Left ventricle myocardium inferior (tissue), 1 donor: ENCODE results near the gene HARS2. TPM values are rescaled to one million over a fixed set of nuclear protein-coding genes. Genes with fewer than 3 reads are reported as not detected.
"Not testable (repeated sequence)": the region's sequence is repeated elsewhere in the genome, so short reads cannot be mapped to it uniquely, and the experiment has no call there.

Experiments
- DNase-seq: peaks from one replicate; pipeline ENCODE4 v3.0.0-alpha.2; 2020
- H3K27ac ChIP-seq: fragments of 200-600 bp; replicated peaks from 2 replicates; pipeline ENCODE4 v1.8.0; 2021
- H3K27me3 ChIP-seq: fragments of 200-600 bp; 2 replicates; pipeline ENCODE4 v1.8.0; 2021; ENCODE audit warnings: low read depth
- H3K36me3 ChIP-seq: fragments of 200-600 bp; 2 replicates; pipeline ENCODE4 v1.8.0; 2021
- H3K4me1 ChIP-seq: fragments of 200-600 bp; 2 replicates; pipeline ENCODE4 v1.8.0; 2021
- H3K4me3 ChIP-seq: fragments of 200-600 bp; 2 replicates; pipeline ENCODE4 v1.8.0; 2021; ENCODE audit warnings: mild to moderate bottlenecking, moderate library complexity
- H3K9me3 ChIP-seq: fragments of 200-600 bp; replicated peaks from 2 replicates; pipeline ENCODE4 v1.8.0; 2021
- intact Hi-C: fragments of 100-400 bp; cut with micrococcal nuclease; formaldehyde crosslinking; loops from one replicate; pipeline ENCODE4 v1.11.0; 2022
- total RNA-seq: library from RNA; stranded (reverse); fragmentation: NEBNext Ultra II Directional; extraction: Animal tissue kit (Norgen Biotek cat#: 25700); gene quantifications from one replicate; pipeline ENCODE4 v1.2.1, GENCODE V29; 2021
- TF ChIP-seq, protein P1 (sequence below): fragments of 200-600 bp; IDR thresholded peaks from 2 replicates; pipeline ENCODE4 v1.8.0; 2021; ENCODE audit warnings: antibody characterized with exemption, mild to moderate bottlenecking, borderline replicate concordance
- donor health status: DM: no; HTN: yes; CAD: no; lungs with severe emphysema.

Gene HARS2
- total RNA-seq, 1 donor from 2014 or later = 27.8 TPM

DNA sequence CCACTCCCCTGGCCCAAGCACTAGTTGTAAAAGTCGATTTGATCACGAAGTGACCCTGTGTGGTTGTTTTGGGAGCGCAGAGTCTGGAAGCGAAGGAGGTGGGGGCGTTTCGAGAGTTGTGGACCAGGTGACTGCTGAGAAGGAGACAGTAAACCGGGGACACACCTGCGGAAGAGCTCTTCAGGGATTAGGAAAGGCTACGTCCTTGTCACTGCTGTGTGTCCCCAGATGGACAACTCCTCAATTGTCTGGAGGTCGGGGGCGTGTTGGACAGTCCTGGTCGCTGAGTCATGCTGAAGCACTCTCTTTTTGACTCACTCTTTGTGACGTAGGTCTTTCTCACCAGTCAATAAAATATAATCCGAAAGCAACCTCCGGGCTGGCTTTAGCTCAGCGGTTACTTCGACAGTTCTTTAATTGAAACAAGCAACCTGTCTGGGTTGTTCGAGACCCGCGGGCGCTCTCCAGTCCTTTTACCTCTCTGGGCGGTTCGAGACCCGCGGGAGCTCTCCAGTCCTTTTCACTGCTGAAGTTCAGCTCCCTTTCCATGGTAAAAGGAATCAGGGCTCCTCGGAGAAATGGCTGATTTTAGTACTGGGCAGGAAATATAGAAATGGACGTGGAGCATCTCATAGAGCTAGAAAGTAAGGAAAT lies 19.8 kb downstream of the HARS2 start:
- no peaks in the 10 kb centered on the region for H3K27me3 ChIP-seq
- peaks cover 15% of the 10 kb centered on the region for H3K36me3 ChIP-seq
- H3K4me3 ChIP-seq = peak overlapping the region; percentile 67
- TF ChIP-seq, protein P1, sequence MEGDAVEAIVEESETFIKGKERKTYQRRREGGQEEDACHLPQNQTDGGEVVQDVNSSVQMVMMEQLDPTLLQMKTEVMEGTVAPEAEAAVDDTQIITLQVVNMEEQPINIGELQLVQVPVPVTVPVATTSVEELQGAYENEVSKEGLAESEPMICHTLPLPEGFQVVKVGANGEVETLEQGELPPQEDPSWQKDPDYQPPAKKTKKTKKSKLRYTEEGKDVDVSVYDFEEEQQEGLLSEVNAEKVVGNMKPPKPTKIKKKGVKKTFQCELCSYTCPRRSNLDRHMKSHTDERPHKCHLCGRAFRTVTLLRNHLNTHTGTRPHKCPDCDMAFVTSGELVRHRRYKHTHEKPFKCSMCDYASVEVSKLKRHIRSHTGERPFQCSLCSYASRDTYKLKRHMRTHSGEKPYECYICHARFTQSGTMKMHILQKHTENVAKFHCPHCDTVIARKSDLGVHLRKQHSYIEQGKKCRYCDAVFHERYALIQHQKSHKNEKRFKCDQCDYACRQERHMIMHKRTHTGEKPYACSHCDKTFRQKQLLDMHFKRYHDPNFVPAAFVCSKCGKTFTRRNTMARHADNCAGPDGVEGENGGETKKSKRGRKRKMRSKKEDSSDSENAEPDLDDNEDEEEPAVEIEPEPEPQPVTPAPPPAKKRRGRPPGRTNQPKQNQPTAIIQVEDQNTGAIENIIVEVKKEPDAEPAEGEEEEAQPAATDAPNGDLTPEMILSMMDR = no peak
- peak; percentile 82 for DNase-seq
- H3K4me1 ChIP-seq = peaks cover 4% of the 10 kb centered on the region
- intact Hi-C loops = no loop called here
- no peaks in the 10 kb centered on the region for H3K9me3 ChIP-seq
- peak overlapping the region; percentile 86 for H3K27ac ChIP-seq

DNA sequence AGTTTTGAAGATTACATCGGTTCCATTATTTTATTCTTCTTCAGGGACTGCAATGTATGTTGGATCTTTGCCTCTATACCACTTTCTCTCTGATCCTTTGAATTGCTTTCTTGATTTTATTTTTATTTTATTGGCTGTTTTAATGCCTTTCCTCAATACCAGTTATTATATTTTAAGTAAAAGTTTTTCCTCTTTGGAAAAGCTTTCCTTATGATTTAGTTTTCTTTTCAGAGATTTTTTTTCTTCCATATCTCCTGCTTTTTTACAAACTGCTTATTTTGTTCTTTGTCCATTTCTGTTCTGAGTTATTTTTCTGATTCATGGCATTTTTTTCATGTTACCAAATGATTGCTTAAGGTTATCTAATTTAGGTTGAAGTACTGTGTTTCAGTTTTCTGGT lies 20.5 kb downstream of the HARS2 start:
- H3K27ac ChIP-seq = peak overlapping the region; percentile 86
- peaks cover 9% of the 10 kb centered on the region for H3K36me3 ChIP-seq
- TF ChIP-seq, protein P1 = no peak
- H3K9me3 ChIP-seq = no peaks in the 10 kb centered on the region
- intact Hi-C loops = no loop called here
- H3K27me3 ChIP-seq = no peaks in the 10 kb centered on the region
- H3K4me1 ChIP-seq = peaks cover 4% of the 10 kb centered on the region
- no peak for DNase-seq
- H3K4me3 ChIP-seq = peak overlapping the region; percentile 67

DNA sequence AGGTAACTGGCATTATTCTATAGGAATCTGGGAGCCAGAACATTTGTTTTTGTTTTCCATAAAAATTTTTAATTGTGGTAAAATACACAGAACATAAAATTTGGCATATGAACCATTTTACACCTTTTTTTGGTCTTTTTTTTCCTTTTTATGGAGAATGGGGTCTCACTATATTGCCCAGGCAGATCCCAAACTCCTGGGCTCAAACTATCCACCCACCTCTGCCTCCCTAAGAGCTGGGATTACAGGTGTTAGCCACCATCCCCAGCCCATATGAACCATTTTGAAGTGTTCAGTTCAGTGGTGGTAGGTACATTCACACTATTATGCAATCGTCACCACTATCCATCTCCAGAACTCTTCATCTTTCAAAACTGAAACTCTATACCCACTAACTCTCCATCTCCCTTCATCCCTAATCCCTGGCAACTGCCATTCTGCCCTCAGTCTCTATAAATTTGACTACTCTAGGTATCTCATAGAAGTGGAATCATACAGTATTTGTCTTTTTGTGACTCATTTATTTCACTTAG lies 22.4 kb downstream of the HARS2 start:
- Histone ChIP-seq H3K9me3 (no peaks in the 10 kb centered on the region), H3K27ac (no peak overlapping the region), H3K36me3 (no peaks in the 10 kb centered on the region), H3K4me3 (no peak overlapping the region), H3K27me3 (no peaks in the 10 kb centered on the region), H3K4me1 (peaks cover 4% of the 10 kb centered on the region)
- DNase-seq = no peak
- intact Hi-C loops = no loop called here
- TF ChIP-seq, protein P1 = no peak

DNA sequence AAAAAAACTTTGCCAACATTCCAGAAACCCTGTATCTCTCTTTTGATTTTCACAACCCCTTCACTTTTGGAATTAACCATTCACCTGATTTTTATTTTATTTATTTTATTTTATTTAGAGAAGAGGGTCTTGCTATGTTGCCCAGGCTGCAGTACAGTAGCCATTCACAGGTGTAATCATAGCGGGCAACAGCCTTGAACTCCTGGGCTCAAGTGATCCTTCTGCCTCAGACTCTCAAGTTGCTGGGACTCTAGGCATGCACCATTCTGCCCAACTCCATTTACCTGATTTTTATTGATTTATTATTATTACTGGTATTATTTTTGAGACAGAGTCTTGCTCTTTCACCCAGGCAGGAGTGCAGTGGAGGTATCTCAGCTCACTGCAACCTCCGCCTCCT lies 25.0 kb downstream of the HARS2 start:
- H3K9me3 ChIP-seq, H3K4me3 ChIP-seq, H3K27me3 ChIP-seq, H3K27ac ChIP-seq, H3K36me3 ChIP-seq, intact Hi-C loops, DNase-seq, H3K4me1 ChIP-seq: not testable (repeated sequence)

DNA sequence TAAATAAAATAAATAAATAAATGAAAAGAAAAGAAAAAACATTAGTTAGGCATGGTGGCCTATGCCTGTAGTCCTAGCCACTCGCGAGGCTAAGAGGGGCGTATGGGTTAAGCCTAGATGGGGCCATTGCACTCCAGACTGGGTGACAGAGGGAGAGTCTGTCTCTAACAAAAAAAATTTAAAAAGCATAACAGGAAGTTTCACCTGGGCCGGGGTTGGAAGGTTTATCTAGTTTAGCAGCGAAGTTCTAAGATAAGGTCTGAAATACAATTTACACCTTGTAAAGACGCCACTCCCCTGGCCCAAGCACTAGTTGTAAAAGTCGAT lies 27.0 kb downstream of the HARS2 start:
- no peaks in the 10 kb centered on the region for H3K4me1 ChIP-seq
- peaks cover 7% of the 10 kb centered on the region for H3K27me3 ChIP-seq
- no peaks in the 10 kb centered on the region for H3K36me3 ChIP-seq
- H3K4me3 ChIP-seq = no peak overlapping the region
- TF ChIP-seq, protein P1 = no peak
- no peaks in the 10 kb centered on the region for H3K9me3 ChIP-seq
- DNase-seq = no peak
- no peak overlapping the region for H3K27ac ChIP-seq
- intact Hi-C loops = no loop called here

DNA sequence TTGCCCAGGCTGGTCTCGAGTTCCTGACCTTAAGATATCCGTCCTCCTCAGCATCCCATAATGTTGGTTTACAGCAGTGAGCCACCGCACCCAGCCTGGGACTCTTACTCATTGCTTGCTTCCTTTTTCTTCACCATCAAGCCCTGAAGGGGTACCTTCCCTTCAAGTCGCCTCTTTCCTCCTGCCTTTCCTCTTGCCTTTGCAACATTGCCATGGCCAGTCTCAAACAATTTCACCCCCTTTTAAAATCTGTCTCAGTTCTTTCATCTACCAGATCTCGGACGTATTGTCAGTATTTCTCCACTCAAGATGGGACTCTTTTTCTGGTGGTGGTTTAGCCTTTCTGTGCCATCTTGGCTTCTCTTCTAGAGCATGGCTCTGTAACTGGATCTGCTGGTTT lies 29.5 kb downstream of the HARS2 start:
- not testable (repeated sequence) for H3K4me1 ChIP-seq, H3K9me3 ChIP-seq, H3K27ac ChIP-seq, H3K4me3 ChIP-seq, DNase-seq, H3K36me3 ChIP-seq
- intact Hi-C loops = loop anchor here (10.0 kb wide), 1 partner anchor 346 kb away; no protein-coding TSS in a partner anchor
- H3K27me3 ChIP-seq = peaks cover 17% of the 10 kb centered on the region

DNA sequence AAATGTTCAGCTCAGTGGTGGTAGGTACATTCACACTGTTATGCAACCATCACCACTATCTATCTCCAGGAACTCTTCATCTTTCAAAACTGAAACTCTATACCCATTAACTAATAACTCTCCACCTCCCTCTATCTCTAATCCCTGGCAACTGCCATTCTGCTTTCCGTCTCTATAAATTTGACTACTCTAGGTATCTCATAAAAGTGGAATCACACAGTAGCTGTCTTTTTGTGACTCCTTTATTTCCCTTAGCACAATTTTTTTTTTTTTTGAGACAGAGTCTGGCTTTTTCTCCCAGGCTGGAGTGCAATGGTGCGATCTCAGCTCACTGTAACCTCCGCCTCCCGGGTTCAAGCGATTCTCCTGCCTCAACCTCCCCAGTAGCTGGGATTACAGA lies 30.1 kb downstream of the HARS2 start:
- H3K4me1 ChIP-seq, H3K9me3 ChIP-seq, H3K27ac ChIP-seq, H3K4me3 ChIP-seq, H3K36me3 ChIP-seq, DNase-seq: not testable (repeated sequence)
- intact Hi-C loops = loop anchor here (10.0 kb wide), 1 partner anchor 347 kb away; no protein-coding TSS in a partner anchor
- peaks cover 22% of the 10 kb centered on the region for H3K27me3 ChIP-seq
